Effector CD8-positive, alpha-beta T cell (primary cell): ENCODE results near the gene C2orf80.
"Not testable (repeated sequence)": the region's sequence is repeated elsewhere in the genome, so short reads cannot be mapped to it uniquely, and the experiment has no call there.

Experiments
- DNase-seq: peaks from one replicate; lab custom pipeline; 2025; lab: John Stamatoyannopoulos, UW

C2orf80 gene

DNA sequence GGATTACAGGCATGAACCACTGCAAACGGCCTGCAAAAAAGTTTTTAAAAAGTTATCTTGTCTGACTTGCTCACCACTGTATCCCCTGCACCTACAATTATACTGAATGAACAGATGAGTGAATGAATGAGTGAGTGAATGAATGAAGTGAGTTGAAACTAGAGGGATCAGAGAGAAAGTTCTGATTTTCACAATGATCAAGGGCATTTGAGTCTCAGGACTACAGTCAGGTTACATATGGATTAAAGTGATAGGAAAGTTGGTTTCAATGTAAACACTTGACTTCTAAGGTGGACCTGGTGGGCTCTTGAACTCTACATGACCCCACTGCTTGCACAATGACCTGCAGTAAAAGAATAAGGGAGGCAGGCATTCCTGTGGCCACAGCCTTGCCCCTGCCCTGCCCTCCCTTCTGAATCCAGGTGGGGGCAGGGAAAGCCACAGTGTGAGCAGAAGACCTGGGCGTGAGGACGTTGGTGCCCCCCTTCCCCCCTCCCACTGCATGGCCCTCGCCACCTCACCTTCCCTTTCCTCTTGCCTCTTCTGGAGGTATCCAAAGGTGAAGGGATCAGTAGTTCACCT is 10.7 kb downstream of the C2orf80 start:
- no peak for DNase-seq

DNA sequence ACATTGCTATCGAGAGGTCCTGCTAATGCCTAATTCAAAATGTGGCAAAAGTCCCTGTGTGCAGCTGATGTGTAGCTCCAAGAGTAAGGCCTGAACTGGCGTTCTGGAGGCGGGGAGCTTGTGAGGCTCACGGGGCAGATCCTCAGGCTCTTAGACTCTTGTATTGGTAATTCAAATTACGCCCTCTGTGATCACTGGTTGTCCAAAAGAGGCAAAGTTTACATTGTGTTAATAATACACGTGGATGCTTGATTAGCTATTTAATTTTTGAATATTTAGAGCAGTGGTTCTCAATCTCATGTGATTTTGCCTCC is 14.0 kb downstream of the C2orf80 start:
- DNase-seq = no peak

DNA sequence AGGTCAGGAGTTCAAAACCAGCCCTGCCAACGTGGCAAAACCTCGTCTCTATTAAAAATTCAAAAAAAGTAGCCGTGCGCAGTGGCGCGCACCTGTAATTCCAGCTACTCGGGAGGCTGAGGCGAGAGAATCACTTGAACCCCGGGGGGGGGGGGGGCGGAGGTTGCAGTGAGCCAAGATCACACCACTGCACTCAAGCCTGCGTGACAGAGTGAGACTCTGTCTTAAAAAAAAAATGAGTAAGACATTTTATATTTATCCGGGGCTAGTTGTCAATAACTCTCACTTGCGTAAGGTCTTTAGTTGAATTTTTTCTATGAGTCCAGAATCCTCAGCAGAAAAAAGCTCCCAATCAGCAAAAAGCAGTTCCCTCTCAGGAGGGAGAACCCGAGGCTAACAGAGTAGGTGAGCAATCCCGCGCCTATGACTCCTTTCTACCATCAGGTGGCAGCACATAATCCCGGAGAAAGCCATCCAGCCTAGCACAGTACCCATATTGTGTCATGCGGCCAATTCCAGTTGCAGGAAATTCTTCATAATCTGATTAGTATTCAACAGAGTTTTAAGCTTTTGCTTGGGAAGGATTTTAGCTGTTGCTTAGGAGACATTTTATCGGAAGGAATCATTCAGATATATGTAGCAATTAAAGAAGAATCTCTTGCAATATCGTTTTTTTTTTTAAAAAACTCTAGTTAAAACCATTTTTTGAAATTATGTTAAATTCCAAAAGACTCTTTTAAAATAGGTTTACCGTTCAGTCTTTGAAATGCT is 14.6 kb downstream of the C2orf80 start:
- DNase-seq = peak; percentile 24

DNA sequence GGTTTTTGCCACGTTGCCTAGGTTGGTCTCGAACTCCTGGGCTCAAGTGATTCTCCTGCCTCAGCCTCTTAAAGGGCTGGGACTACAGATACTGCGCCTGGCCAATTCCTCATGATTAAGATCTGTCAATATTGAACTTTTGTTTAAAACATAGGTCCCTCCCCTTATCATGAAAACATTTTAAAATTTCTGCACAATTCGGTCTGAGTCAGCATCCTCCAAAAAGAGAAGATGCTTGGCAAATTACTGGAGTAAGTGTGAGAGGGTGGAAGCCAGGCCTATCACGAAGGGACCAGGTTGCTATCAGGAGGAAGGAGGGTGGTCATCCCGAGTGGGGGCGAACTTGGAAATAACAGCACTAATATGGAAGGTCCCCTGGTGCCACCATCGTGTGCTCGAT is 15.7 kb downstream of the C2orf80 start:
- no peak for DNase-seq

DNA sequence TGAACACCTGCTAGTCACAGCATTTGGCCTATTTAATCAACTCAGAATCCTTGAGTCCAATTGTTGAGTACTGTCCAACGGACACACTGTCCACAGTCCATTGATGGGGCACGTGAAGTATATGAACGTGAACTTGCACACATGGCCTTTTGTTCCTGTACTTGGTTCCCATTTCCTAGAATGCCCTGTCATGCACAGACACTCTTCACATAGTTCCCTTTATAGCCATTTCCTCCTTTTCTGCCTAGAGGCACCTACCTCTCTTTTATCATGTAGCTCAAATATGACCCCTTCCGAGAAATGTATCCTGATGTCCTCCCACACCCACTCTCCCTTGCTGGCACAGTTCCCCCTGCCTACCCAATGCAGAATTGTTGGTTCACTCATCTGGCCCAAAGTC is 17.7 kb downstream of the C2orf80 start:
- no peak for DNase-seq

DNA sequence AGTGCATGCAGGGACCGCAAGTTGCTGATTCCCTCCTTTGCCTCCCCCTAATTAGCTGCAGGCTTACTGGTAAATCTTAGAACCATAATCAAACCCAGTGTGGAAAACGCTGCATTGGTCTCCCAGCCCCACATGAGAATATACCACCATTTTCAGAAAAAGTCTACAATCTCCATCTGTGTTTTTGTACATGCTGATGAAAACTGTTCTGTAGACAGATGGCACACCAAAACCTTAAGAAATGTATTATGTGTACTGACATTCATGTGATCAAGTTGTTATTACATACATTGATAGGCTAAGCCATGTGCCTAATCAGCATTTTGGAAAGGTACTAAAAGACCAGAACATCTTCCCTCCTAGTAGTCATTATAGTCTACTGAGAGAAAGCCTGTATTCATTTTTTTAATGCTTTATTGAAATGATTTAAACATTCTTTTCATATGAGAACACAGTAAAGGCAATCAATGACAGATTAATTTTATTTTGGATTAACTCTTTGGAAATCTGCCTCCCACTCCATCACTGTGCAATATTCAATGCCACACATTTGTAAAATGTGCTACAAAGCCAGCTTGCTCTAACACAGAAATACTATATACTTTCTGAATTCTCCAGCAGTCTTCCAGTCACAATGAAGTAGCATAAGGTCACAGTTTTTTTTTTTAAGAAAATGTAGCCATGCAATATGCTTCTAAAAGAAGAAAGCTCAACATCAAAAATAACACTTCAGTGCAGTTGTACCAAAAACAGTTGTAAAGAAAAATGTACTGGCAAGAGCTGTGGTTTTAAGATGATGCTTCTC is 24.7 kb downstream of the C2orf80 start:
- DNase-seq = no peak

DNA sequence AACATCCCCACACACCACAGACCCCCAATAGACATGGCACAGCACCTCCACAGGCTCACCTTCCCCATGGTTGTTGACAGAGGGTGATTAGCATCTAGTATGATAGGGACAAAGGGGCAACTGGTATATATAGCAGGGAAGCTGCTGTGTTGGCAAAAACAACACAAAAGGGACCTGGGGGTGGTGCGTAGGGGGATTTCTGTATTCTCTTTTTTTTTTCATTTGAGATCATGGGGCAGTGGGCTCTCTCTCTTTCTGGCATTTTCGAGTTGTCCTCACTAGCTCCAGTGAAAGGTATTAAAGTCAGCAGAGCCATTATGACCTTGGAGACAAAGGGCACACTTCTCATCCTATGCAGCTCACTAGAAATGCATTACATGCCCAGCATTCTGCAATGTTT is 26.3 kb downstream of the C2orf80 start, which contains the start of gene CRYGA:
Gene CRYGA, minus strand, starts transcription at position 101 of the 400 bp plus-strand sequence. Its CDS starts 33 bp downstream, at position 68.
- no peak for DNase-seq

DNA sequence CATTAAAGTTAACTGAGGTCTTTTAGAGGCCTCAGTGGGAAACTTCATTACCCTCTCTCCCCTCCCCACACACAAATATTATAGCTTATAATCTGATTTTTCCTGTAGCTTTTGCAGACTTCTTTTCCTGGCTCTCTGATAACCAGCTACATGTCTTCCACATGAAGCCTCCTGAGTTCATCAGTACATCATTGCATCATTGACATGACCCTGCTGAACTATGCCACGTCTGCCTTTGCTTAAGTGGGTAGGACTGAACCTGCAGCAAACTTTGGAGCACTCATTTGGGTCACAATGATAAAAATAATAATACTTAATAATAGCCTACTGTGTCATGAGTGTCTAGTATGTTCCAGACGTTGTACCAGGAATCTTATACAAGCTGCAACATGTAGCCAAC is 33.4 kb downstream of the C2orf80 start:
- no peak for DNase-seq

DNA sequence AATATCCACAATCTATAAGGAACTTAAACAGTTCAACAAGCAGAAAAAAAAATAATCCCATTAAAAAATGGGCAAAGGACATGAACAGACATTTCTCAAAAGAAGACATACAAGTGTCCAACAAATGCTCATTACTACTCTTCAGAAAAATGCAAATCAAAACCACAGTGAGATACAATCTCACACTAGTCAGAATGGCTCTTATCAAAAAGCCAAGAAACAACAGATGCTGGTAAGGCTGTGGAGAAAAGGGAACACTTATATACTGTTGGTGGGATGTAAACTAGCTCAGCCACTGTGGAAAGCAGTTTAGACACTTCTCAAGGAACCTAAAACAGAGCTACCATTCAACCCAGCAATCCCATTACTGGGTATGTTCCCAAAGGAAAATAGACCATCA is 36.7 kb downstream of the C2orf80 start:
- no peak for DNase-seq

DNA sequence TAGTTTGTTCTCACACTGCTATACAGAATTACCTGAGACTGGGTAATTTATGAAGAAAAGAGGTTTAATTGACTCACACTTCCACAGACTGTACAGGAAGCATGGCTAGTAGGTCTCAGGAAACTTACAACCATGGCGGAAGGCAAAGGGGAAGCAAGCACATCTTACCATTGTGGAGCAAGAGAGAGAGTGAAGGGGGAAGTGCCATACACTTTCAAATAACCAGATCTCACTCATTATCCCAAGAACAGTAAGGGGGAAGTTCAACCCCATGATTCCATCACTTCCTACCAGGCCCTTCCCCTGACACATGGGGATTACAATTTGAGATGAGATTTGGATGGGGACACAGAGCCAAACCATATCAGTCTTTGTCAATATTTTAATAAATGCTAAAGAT is 38.9 kb downstream of the C2orf80 start:
- DNase-seq = no peak

DNA sequence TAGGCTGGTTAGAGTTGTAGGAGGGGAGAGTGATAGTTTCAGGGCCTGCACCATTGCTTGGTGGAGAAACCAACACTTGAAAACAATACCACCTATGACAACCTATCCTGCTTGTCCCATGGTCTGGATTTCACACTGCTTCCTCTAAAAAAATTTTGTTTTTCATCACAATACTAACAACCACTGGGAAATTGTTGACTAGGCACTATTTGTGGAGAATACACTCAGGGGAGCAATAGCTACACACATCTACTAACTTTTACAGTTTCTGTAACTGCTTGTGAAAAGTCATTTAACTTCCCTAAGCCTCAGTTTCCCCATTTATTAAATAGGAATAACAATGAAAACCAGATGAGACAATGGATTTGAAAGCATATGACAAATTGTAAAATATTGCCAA is 39.7 kb downstream of the C2orf80 start:
- no peak for DNase-seq

DNA sequence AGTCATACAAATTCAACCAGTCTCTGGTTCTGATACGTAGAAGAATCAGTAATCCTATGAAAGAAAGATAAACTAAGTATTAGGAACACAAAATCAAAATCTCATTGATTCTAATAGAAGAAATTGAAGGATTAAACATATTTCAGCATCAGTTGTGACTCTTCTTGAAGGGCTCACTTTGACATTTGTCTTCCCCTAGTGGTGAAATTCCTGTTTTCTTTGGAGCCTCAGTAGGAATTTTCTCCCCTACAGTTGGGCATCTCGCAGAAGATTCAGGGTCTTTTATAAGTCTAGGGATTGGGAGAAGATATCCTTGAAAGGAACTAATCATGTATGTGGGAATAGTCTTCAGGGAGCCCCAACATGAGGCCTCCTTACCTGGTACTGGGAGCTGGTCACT is 41.0 kb downstream of the C2orf80 start:
- no peak for DNase-seq

DNA sequence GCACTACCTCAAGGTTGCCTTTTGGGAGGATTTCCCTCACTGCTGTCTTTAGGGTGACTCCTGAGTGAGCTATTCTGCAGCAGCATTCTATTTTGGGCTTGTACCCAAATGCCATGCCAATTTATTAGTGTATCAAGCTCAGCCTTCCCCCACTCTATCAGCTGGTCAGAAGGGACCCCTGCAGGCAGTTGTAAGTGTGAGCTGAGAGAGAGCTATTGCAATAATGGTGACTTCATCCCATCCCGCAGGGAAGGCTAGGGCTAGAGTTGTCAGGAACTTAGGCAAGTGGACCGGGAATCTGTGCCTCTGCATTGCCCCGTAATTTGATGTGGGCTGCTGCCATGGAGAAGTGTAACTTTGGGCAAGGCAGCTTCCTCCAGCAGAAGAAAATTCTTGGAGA is 42.1 kb downstream of the C2orf80 start:
- DNase-seq = no peak

DNA sequence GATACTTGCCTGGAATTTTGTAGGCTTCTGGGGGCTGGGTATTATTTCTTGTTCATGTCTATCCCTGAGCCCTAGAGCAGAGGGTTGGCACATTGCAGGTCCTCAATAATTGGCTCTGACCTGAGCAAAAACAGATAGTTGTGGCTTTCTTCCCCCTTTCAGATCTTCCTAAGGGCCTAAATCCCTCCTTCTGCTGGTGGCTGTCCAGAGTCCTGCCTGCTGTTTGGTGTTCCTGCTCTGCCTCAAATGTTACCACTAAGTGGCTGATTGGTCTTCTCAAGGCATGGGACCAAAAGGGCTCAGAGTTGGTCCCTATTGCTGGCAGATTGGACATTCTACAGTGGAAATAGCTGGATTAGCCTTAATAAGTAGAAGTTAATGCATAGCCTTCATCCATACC is 42.8 kb downstream of the C2orf80 start:
- DNase-seq = no peak

DNA sequence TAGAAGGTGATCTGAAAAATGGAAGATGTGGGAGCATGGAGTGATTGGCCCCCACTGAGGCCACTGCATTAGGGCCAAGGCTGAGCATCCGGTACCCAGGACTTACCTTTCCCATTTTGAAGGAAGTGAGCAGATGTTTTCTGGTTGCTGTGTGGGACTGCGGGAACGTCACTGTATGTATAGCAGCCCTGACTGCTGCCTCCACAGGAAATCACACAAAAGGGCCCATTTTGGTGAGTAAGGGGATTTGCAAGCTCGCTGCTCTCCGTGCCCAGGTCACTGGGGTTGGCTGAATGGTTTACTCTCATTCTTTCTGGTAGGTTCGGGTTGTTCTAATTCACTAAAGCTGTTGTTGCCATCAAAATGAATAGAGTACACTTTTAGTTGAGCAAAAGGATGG is 43.8 kb downstream of the C2orf80 start, which contains the start of gene CRYGB:
Gene CRYGB, minus strand, starts transcription at position 153 of the 400 bp plus-strand sequence. Its CDS starts 38 bp downstream, at position 115.
- no peak for DNase-seq

DNA sequence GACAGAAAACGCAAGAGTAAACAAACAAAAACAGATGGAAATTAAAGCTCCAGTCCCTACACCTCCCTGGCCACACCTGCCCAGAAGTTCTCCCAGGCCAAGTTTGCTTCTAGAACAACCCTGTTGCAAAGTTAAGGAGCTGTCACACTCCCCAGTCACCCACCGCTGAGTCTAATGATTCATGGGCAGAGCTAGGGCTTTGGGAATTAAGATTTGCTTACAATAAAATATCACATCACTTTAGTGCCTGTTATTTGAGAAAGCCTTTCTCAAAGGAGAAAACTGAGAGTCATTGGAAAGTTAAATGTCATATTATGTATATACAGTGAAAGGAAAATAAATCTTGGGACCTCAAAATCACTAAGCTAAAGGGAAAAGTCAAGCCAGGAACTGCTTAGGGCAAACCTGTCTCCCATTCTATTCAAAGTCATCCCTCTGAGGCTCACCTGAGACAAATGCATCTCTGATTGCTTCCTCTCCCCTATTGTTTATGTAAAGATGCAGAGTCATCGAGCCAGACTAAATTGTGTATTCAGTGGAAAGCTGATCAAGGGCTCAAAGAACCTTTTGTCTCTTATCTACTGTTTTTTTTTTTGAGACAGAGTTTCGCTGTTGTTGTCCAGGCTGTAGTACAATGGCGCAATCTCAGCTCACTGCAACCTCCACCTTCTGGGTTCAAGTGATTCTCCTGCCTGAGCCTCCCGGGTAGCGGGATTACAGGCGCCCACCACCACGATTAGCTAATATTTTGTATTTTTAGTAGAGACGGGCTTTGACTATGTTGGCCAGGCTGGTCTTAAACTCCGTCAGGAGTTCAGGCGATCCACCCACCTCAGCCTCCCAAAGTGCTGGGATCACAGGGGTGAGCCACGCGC is 46.7 kb downstream of the C2orf80 start:
- no peak for DNase-seq

DNA sequence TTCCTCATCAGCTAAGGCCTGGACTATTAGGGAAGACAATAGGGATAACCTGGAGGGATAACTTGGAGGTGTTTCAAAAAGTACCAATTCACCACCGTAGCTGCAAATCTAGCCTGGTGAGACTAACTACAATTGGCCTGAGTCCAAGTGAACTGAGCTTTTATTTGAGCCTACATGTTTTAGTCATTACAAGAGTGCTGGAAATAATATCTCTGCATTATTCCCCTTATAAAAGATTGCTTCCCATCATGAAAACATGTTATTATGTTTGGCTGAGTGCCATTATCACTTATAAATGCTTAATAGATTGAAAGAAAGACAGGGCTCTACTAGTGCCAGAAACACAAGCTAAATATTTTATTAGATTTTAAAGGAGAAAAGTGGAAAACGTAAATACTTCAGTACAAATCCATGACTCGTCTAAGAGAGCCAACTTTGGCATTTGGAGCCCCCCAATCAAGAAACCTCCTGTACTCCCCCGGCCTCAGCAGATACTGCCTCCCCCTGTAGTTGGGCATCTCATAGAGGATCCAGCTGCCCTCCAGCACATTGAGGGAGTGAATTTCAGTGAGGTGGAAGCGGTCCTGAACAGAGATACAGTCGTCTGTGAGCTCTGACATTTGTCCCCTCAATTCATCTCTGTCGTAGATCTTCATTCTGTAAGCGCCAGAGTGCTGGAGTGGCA is 47.4 kb downstream of the C2orf80 start:
- DNase-seq = no peak

DNA sequence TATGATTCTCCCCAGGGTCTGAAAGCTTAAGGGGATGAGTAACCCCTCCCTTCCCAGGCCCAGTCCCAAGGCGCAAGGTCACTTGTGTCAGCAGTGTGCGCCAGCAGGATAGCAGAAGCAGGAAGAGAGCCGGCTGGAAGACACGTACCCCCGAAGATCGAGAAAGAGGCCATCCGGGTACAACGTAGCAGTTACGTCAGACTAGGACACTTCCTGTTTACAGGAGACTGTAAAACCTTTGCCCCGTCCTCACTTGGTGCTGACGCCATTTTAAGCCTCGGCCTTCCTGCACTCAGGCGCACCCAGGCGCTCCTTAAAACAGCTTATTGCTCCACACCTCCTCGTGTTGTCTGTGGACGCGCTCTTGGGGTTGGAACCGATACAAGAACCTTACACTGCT is 50.4 kb downstream of the C2orf80 start:
- DNase-seq = no peak

DNA sequence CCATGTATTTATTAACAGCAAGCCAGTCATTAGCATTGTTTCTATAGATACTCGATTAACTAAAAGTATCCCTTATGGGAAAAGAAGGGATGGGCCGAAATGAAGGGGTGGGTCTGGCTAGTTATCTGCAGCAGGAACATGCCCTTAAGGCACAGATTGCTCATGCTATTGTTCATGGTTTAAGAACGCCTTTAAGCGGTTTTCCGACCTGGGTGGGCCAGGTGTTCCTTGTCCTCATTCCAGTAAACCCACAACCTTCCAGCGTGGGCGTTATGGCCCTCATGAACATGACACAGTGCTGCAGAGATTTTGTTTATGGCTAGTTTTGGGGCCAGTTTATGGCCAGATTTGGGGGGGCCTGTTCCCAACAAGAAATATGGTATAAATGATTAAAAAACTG is 51.5 kb downstream of the C2orf80 start:
- not testable (repeated sequence) for DNase-seq

DNA sequence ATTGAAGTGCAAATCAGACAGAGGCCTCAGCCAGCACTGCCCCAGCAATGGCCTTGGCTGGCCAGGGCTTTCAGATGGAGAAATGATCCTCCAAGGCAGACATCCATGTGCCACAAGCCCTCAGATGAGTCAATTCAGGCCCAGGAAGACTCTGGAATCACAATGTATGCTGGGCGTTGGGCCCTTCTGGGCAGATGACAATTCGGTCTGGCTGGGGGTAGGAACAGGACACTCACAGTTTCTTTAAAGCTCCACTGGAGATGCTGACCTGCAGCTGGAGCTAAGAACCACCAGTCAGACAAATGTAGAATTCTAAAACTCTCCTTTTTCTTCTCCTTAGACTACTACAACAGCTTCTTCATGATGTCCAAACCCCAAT is 53.1 kb downstream of the C2orf80 start:
- no peak for DNase-seq
